Fibroblast of mammary gland (primary cell): ENCODE results near the gene SLC44A1.

Experiments
- DNase-seq: peaks from one replicate; pipeline ENCODE4 v3.0.0-alpha.2; 2010; ENCODE audit warnings: low read depth
- H3K4me3 ChIP-seq: 2 replicates; pipeline ENCODE4 v1.5.1; 2011; ENCODE audit warnings: low read depth, mild to moderate bottlenecking, low read length, moderate library complexity; ENCODE audit not compliant: control insufficient read depth
- TF ChIP-seq, protein P1 (sequence below): conservative IDR thresholded peaks from 2 replicates; pipeline ENCODE4 v1.5.1; 2011; ENCODE audit warnings: low read depth, low read length, inconsistent platforms; ENCODE audit not compliant: control insufficient read depth, insufficient read depth

The SLC44A1 gene

GRCh38 chr9:105483618-105484017, 239.2 kb downstream of the SLC44A1 start:
- TF ChIP-seq, protein P1, sequence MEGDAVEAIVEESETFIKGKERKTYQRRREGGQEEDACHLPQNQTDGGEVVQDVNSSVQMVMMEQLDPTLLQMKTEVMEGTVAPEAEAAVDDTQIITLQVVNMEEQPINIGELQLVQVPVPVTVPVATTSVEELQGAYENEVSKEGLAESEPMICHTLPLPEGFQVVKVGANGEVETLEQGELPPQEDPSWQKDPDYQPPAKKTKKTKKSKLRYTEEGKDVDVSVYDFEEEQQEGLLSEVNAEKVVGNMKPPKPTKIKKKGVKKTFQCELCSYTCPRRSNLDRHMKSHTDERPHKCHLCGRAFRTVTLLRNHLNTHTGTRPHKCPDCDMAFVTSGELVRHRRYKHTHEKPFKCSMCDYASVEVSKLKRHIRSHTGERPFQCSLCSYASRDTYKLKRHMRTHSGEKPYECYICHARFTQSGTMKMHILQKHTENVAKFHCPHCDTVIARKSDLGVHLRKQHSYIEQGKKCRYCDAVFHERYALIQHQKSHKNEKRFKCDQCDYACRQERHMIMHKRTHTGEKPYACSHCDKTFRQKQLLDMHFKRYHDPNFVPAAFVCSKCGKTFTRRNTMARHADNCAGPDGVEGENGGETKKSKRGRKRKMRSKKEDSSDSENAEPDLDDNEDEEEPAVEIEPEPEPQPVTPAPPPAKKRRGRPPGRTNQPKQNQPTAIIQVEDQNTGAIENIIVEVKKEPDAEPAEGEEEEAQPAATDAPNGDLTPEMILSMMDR = no peak
- no peak overlapping the region for H3K4me3 ChIP-seq
- no peak for DNase-seq

DNA sequence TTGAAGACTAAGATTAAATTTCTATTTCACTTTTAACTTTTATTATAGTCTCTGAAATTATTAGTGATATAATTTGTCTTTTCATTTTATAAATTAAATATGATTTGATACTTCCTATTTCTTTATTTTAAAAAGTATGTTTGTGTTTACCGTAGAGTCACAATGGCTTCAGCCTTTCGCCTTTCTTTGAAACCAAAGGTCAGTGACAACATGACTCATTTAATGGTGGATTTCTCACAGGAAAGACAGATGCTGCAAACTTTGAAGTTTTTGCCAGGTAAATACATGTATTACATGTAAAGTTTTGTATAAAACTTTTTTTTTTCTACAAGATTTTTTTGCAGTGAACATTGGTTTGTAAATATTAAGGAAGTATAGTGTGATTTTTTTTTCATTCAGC, 239.8 kb downstream of the SLC44A1 start:
- no peak for DNase-seq
- TF ChIP-seq, protein P1 = no peak
- no peak overlapping the region for H3K4me3 ChIP-seq

DNA sequence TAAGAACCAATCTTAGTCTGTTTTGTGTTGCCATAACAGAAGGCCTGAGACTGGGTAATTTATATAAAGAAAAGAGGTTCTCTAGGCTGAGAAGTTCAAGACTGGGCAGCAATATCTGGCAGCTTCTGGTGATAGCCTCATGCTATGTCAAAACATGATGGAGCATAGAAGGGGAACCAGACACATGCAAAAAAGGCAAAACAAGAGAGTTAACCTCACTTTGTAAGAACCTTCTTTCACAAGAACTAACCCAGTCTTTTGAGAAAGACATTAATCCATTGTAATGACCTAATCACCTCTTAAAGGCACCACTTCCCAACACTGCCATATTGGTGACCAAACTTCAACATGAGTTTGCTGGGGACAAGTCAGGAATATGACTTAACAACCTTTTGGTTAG, 240.7 kb downstream of the SLC44A1 start:
- TF ChIP-seq, protein P1 = no peak
- no peak overlapping the region for H3K4me3 ChIP-seq
- no peak for DNase-seq
